NB4 (cell line): ENCODE data around the gene PREB.

Source experiments
- CTCF ChIP-seq: IDR thresholded peaks from one replicate; pipeline ENCODE4 v1.5.1; 2012; ENCODE audit warnings: low read depth, low read length
- MAX ChIP-seq: IDR thresholded peaks from 2 replicates; pipeline ENCODE4 v1.6.1; 2011; ENCODE audit warnings: low read depth, low read length
- POLR2A ChIP-seq: IDR thresholded peaks from 2 replicates; pipeline ENCODE4 v1.6.1; 2011; ENCODE audit warnings: mild to moderate bottlenecking; ENCODE audit not compliant: insufficient read length; ENCODE audit errors: extremely low read depth

- TF ChIP-seq CTCF (no peak), POLR2A (no peak), MAX (no peak)
Measured at GRCh38 chr2:27117995-27118524, 16.4 kb downstream of the PREB start.
